ENCODE data around the gene MAGOHB.

- TF ChIP-seq CTCF (IDR thresholded peaks at IDR 0.05; ENCODE audit: insufficient read depth, low read depth, low read length) (no peak), EZH2 (IDR thresholded peaks at IDR 0.05; ENCODE audit: insufficient read depth, low read length) (no peak)
Observed at GRCh38 chr12:10634427-10634826, 21.0 kb upstream of the MAGOHB start.
